T-cell (primary cell): ENCODE results near the gene ACER2. TPM values are rescaled to one million over a fixed set of nuclear protein-coding genes. Genes with fewer than 3 reads are reported as not detected.
A peak's percentile ranks its signal among the peaks of the same experiment; 100 is the strongest.
"Not testable (repeated sequence)": the region's sequence is repeated elsewhere in the genome, so short reads cannot be mapped to it uniquely, and the experiment has no call there.

Experiments
- ATAC-seq, 4 experiments: fragments of 200-7000 bp in 3 of 4; fragments of 150-1000 bp in 1 of 4; cut with Tn5 transposase; replicated peaks in 1 of 4; 1 replicate in 3 of 4; 2 replicates in 1 of 4; pipeline ENCODE4 v1.10.0; 2021; ENCODE audit warnings: moderate library complexity in 3 of 4, mild to moderate bottlenecking in 2 of 4, moderate number of reproducible peaks in 1 of 4
- CTCF ChIA-PET, 2 donors: fragments of 300-600 bp; sonication (Branson Sonifier 250); formaldehyde crosslinking; loops; one replicate each; lab custom pipeline; 2022; ENCODE audit warnings: antibody characterized with exemption in 2 of 2; lab: Charles Lee
- POLR2A ChIA-PET, 2 donors: fragments of 300-600 bp; sonication (Branson Sonifier 250); formaldehyde crosslinking; loops; one replicate each; lab custom pipeline; 2022; ENCODE audit warnings: antibody characterized with exemption in 2 of 2; lab: Charles Lee
- DNase-seq, 35 experiments: peaks; one replicate each; pipeline versions ENCODE4 v3.0.0 to v3.0.0-alpha.2; 2013 to 2023
- H3K27ac ChIP-seq: one replicate; pipeline ENCODE4 v1.5.1; 2013; ENCODE audit warnings: low read length
- H3K27me3 ChIP-seq, 2 experiments: replicated peaks in 1 of 2; 1 replicate in 1 of 2; 2 replicates in 1 of 2; pipeline versions ENCODE4 v1.6.1 to v1.7.0; 2013; ENCODE audit warnings: low read length in 1 of 2, mixed read lengths in 1 of 2; ENCODE audit not compliant: control insufficient read depth in 2 of 2, insufficient read depth in 2 of 2; ENCODE audit errors: extremely low read depth in 1 of 2
- H3K36me3 ChIP-seq, 2 donors: 1 replicate in 1 of 2; 2 replicates in 1 of 2; pipeline versions ENCODE4 v1.6.1 to v1.7.0; 2013; ENCODE audit warnings: low read length in 1 of 2; ENCODE audit not compliant: control insufficient read depth in 2 of 2, insufficient read depth in 1 of 2; ENCODE audit errors: extremely low read depth in 1 of 2
- H3K4me1 ChIP-seq, 2 experiments: 1 replicate in 1 of 2; 2 replicates in 1 of 2; pipeline versions ENCODE4 v1.6.1 to v1.7.0; 2013; ENCODE audit warnings: low read length in 2 of 2, mixed read lengths in 1 of 2; ENCODE audit not compliant: insufficient read depth in 2 of 2, control insufficient read depth in 1 of 2; ENCODE audit errors: extremely low read depth in 1 of 2
- H3K4me3 ChIP-seq, 2 donors: 1 replicate in 1 of 2; 2 replicates in 1 of 2; pipeline versions ENCODE4 v1.5.1 to v1.7.0; 2013; ENCODE audit warnings: mild to moderate bottlenecking in 2 of 2, low read length in 1 of 2, moderate library complexity in 1 of 2; ENCODE audit not compliant: control insufficient read depth in 1 of 2; ENCODE audit errors: extremely low read depth in 1 of 2
- H3K9me3 ChIP-seq: 2 replicates; pipeline ENCODE4 v1.7.0; 2013
- H3K27ac Mint-ChIP-seq, 2 donors: one replicate each; pipeline ENCODE4 v1.8.0; 2020 to 2021; ENCODE audit warnings: mild to moderate bottlenecking in 2 of 2, mixed read lengths in 2 of 2
- H3K27me3 Mint-ChIP-seq, 2 donors: one replicate each; pipeline ENCODE4 v1.8.0; 2021 to 2022; ENCODE audit warnings: mixed read lengths in 2 of 2
- H3K36me3 Mint-ChIP-seq: one replicate; pipeline ENCODE4 v1.8.0; 2021; ENCODE audit warnings: mixed read lengths
- H3K4me1 Mint-ChIP-seq, 3 donors: one replicate each; pipeline ENCODE4 v1.8.0; 2020 to 2022; ENCODE audit warnings: mixed read lengths in 3 of 3, mild to moderate bottlenecking in 1 of 3
- H3K4me3 Mint-ChIP-seq, 3 donors: one replicate each; pipeline ENCODE4 v1.8.0; 2020 to 2022; ENCODE audit warnings: mild to moderate bottlenecking in 3 of 3, mixed read lengths in 3 of 3, moderate library complexity in 3 of 3
- H3K9me3 Mint-ChIP-seq, 3 donors: one replicate each; pipeline ENCODE4 v1.8.0; 2020 to 2022; ENCODE audit warnings: mixed read lengths in 3 of 3
- WGBS: methylation state at CpG from one replicate; pipeline ENCODE4 v1.1.5; 2013; ENCODE audit warnings: missing lambda C conversion rate; ENCODE audit not compliant: insufficient coverage; 5-methylcytosine and 5-hydroxymethylcytosine counted together
- total RNA-seq, 35 experiments: library from RNA in 6 of 35; stranded (reverse) in 6 of 35; fragments of 120-200 nt in 1 of 35; gene quantifications; one replicate each; pipeline versions ENCODE4 v1.2.1 to v1.2.4 and lab custom pipeline; 2013 to 2026

The ACER2 gene
- total RNA-seq, 5 donors from 2014 or later (not counting 1 experiment from before 2014, with no cell fraction given) = 1.4 to 4.1 (median 3.2) TPM

DNA sequence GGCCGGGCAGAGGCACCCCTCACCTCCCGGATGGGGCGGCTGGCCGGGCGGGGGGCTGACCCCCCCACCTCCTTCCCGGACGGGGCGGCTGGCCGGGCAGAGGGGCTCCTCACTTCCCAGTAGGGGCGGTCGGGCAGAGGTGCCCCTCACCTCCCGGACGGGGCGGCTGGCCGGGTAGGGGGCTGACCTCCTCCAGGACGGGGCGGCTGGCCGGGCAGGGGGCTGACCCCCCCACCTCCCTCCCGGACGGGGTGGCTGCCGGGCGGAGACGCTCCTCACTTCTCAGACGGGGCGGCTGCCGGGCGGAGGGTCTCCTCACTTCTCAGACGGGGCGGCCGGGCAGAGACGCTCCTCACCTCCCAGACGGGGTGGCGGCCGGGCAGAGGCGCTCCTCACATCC, 24.9 kb downstream of the ACER2 start:
- H3K27ac Mint-ChIP-seq, CTCF ChIA-PET: not testable (repeated sequence)
- no CpG with 5 or more reads among the region's 35 CpGs for whole genome bisulfite sequencing

DNA sequence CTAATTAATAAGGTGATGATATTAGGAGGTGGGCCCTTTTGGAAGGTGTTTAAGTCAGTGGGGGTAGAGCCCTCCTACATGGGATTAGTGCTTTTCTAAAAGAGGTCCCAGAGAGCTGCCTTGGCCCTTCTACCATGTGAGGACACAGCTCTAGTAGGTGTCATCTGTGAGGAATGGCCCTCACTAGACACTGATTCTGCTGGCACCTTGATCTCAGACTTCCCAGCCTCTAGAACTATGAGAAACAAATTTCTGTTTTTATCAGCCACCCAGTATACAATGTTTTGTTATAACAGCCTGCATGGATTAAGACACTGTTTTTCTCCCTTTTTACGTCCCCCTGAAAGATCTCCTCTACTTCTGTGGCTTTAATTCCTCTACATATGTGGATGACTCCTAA, 31.6 kb downstream of the ACER2 start:
- no peak for DNase-seq
- H3K27ac Mint-ChIP-seq = no peak overlapping the region
- H3K4me1 Mint-ChIP-seq = peaks cover 12 to 23% (median 17%) of the 10 kb centered on the region in 3 donors
- no peaks in the 10 kb centered on the region for H3K27me3 Mint-ChIP-seq
- Histone ChIP-seq H3K4me1 (peaks cover 0 to 6% of the 10 kb centered on the region in 2 experiments), H3K9me3 (no peaks in the 10 kb centered on the region), H3K27ac (no peak overlapping the region), H3K4me3 (no peak overlapping the region), H3K36me3 (no peaks in the 10 kb centered on the region), H3K27me3 (no peaks in the 10 kb centered on the region)
- H3K9me3 Mint-ChIP-seq = no peaks in the 10 kb centered on the region
- CTCF ChIA-PET = interaction anchor here (0.6 to 0.7 kb wide), 2 partner anchors 57 to 407 kb away, joined by 3 read pairs; partner anchors contain the start of gene SAXO1 (in 1 of the 2)
- ATAC-seq = no peak
- POLR2A ChIA-PET = interaction anchor here (0.5 kb wide), 2 partner anchors 89 to 1515 kb away, joined by 3 to 4 read pairs; no protein-coding TSS in a partner anchor
- H3K36me3 Mint-ChIP-seq = peaks cover 30% of the 10 kb centered on the region
- WGBS = 100% methylated on average over 1 of the region's 1 CpG
- H3K4me3 Mint-ChIP-seq = peak overlapping the region in 1 of 3 donors; percentile 0

More for the DNA sequence above, 24.9 kb downstream of the ACER2 start:
- H3K27ac ChIP-seq, H3K27me3 Mint-ChIP-seq, ATAC-seq, H3K4me1 ChIP-seq, H3K36me3 ChIP-seq, H3K9me3 ChIP-seq, H3K9me3 Mint-ChIP-seq, H3K4me1 Mint-ChIP-seq, DNase-seq, H3K27me3 ChIP-seq, POLR2A ChIA-PET, H3K4me3 Mint-ChIP-seq, H3K4me3 ChIP-seq: not testable (repeated sequence)
- H3K36me3 Mint-ChIP-seq = peaks cover 32% of the 10 kb centered on the region

DNA sequence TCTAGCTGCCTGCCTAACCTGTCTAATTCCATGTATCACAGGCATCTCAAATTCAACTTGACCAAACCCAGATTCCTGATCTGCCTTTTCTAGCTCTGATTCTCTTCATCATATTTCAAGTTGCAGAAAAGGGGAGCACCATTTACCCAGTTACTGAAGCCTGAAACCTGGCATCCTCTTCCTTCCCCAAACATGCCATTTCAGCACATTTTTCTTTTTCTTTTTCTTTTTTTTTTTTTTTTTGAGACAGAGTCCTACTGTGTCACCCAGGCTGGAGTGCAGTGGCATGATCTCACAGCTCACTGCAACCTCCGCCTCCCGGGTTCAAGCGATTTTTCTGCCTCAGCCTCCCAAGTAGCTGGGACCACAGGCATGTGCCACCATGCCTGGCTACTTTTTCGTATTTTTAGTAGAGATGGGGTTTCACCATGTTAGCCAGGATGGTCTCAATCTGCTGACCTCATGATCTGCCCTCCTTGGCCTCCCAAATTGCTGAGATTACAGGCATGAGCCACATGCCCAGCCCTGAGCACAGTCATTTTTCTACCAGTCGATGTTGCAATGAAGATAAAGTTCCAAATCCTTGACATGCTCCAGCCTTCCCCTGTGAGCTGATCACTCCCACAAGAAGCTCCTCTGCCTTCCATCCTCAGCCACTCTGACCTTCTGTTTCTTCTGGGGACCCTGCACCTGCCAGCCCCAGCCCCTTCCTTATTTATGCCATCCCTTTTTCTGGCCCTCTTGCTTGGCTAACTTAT, 32.2 kb downstream of the ACER2 start:
- Mint-ChIP-seq H3K9me3 (no peaks in the 10 kb centered on the region), H3K4me1 (peaks cover 12 to 23% (median 17%) of the 10 kb centered on the region in 3 donors), H3K27ac (peak overlapping the region; percentile 70 to 71), H3K36me3 (peaks cover 37% of the 10 kb centered on the region), H3K27me3 (no peaks in the 10 kb centered on the region), H3K4me3 (peak overlapping the region; percentile 34 to 75 (median 72))
- peaks cover 0 to 6% of the 10 kb centered on the region in 2 experiments for H3K4me1 ChIP-seq
- H3K9me3 ChIP-seq = no peaks in the 10 kb centered on the region
- H3K36me3 ChIP-seq = no peaks in the 10 kb centered on the region
- H3K4me3 ChIP-seq = no peak overlapping the region
- H3K27me3 ChIP-seq = no peaks in the 10 kb centered on the region
- ATAC-seq = no peak
- ChIA-PET CTCF (interaction anchor here (0.6 to 1.1 kb wide), 5 partner anchors 16 to 407 kb away, joined by 3 to 6 read pairs (median 3); no protein-coding TSS in a partner anchor), POLR2A (interaction anchor here in 1 of 2 donors (0.5 to 0.6 kb wide), 2 partner anchors 25 to 90 kb away, joined by 3 to 8 read pairs; no protein-coding TSS in a partner anchor)
- no peak for DNase-seq
- 91% methylated on average over 1 of the region's 5 CpGs for WGBS
- no peak overlapping the region for H3K27ac ChIP-seq

DNA sequence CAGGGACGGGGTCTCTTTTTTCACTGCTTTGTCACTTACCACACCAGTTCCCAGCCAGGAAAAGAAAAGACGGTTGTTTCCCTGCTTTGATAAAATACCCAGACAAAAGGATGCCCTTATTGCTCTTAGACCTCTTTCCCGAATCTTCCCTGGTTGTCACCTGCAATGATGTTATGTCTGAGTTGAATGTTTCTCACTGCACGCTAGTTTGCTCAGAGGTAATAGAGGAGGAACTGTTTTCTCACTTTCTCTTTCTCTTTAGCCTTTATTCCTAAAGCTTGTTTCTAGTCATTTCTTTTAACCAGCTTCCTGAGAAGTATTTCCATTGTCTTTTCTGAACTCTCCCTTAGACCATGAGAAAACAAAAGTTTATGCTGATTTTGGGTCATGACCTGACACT, 32.9 kb downstream of the ACER2 start:
- H3K27ac Mint-ChIP-seq = peak overlapping the region; percentile 70 to 71
- peaks cover 37% of the 10 kb centered on the region for H3K36me3 Mint-ChIP-seq
- H3K9me3 Mint-ChIP-seq = no peaks in the 10 kb centered on the region
- POLR2A ChIA-PET = no interaction called here
- H3K9me3 ChIP-seq = no peaks in the 10 kb centered on the region
- 33% methylated on average over 1 of the region's 4 CpGs for WGBS
- no peaks in the 10 kb centered on the region for H3K27me3 ChIP-seq
- H3K27ac ChIP-seq = no peak overlapping the region
- CTCF ChIA-PET = interaction anchor here (0.6 to 1.1 kb wide), 4 partner anchors 15 to 408 kb away, joined by 3 to 6 read pairs (median 4); no protein-coding TSS in a partner anchor
- DNase-seq = peak in 1 of 35 experiments; percentile 24
- H3K4me1 Mint-ChIP-seq = peaks cover 12 to 23% (median 17%) of the 10 kb centered on the region in 3 donors
- peak overlapping the region in 1 of 2 donors; percentile 29 for H3K4me3 ChIP-seq
- no peaks in the 10 kb centered on the region for H3K27me3 Mint-ChIP-seq
- H3K4me3 Mint-ChIP-seq = peak overlapping the region; percentile 34 to 75 (median 72)
- H3K4me1 ChIP-seq = peaks cover 0 to 6% of the 10 kb centered on the region in 2 experiments
- no peaks in the 10 kb centered on the region for H3K36me3 ChIP-seq
- ATAC-seq = peak in 3 of 4 experiments; percentile 27 to 67 (median 44)

DNA sequence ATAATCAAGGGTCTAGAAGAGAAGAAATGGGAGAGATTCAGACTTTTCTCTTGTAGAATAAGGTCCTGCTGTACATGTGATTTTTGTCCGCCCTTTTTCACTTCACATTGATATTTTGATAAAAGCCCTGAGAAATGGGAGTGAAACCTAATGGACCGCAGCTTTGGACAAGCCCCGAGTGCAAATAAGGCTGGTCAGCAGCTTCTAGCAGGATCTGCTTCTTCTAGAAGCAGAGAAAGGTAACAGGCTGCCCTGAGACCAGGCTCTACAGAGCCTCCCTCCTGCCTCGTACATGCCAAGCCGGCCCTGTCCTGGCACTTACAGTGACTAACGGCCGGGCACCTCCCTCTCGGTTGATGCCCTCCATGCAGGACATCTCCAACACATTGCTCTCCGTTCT, 33.4 kb downstream of the ACER2 start:
- POLR2A ChIA-PET = no interaction called here
- CTCF ChIA-PET = interaction anchor here in 1 of 2 donors (1.0 to 1.1 kb wide), 2 partner anchors 15 to 22 kb away, joined by 6 read pairs; no protein-coding TSS in a partner anchor
- Mint-ChIP-seq H3K27ac (peak overlapping the region; percentile 17 to 34), H3K27me3 (no peaks in the 10 kb centered on the region), H3K4me3 (peak overlapping the region; percentile 18 to 75 (median 34)), H3K9me3 (no peaks in the 10 kb centered on the region), H3K36me3 (peaks cover 32% of the 10 kb centered on the region), H3K4me1 (peaks cover 12 to 23% (median 17%) of the 10 kb centered on the region in 3 donors)
- no peaks in the 10 kb centered on the region for H3K27me3 ChIP-seq
- no peaks in the 10 kb centered on the region for H3K9me3 ChIP-seq
- no peak overlapping the region for H3K4me3 ChIP-seq
- peaks cover 0 to 6% of the 10 kb centered on the region in 2 experiments for H3K4me1 ChIP-seq
- H3K27ac ChIP-seq = no peak overlapping the region
- ATAC-seq (no peak), DNase-seq (no peak)
- 96% methylated on average over 9 of the region's 9 CpGs for WGBS
- no peaks in the 10 kb centered on the region for H3K36me3 ChIP-seq

DNA sequence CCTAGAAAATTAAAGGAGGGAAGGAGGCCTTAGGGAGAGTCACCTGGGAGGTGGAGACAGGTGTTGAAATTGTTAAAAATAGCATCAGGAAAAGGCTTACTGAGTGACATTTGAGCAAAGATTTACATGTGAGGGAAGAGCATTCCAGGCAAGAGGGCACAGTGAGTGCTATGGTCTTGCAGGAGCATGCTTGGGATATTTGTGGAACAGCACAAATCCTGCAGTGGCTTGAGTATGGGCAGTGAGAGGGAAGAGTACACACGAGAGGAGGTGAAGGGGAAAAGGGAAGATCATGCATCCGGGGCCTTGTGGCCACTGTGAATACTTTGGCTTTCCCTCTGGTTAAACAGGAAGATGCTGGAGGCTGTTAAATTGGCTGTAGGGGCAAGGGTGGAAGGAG, 36.6 kb downstream of the ACER2 start:
- H3K4me3 ChIP-seq = no peak overlapping the region
- H3K9me3 Mint-ChIP-seq = no peaks in the 10 kb centered on the region
- peaks cover 12 to 21% (median 17%) of the 10 kb centered on the region in 3 donors for H3K4me1 Mint-ChIP-seq
- ChIA-PET POLR2A (no interaction called here), CTCF (interaction anchor here in 1 of 2 donors (0.6 kb wide), 1 partner anchor 11 kb away, joined by 3 read pairs; no protein-coding TSS in a partner anchor)
- no peak for DNase-seq
- no peaks in the 10 kb centered on the region for H3K27me3 Mint-ChIP-seq
- no peaks in the 10 kb centered on the region for H3K9me3 ChIP-seq
- 81% methylated on average over 2 of the region's 2 CpGs for whole genome bisulfite sequencing
- no peak overlapping the region for H3K4me3 Mint-ChIP-seq
- ATAC-seq = no peak
- H3K36me3 Mint-ChIP-seq = peaks cover 20% of the 10 kb centered on the region
- H3K27ac ChIP-seq = no peak overlapping the region
- H3K27ac Mint-ChIP-seq = no peak overlapping the region
- peaks cover 0 to 6% of the 10 kb centered on the region in 2 experiments for H3K4me1 ChIP-seq
- no peaks in the 10 kb centered on the region for H3K27me3 ChIP-seq
- H3K36me3 ChIP-seq = no peaks in the 10 kb centered on the region
